Mesenchymal stem cell (in vitro differentiated cells and primary cell): ENCODE measurements around the gene ROBO1.

Experiments used
- DNase-seq: peaks from one replicate; pipeline ENCODE4 v3.0.0-alpha.2; 2013
- H2AFZ ChIP-seq: one replicate; pipeline ENCODE4 v1.6.1; 2013; ENCODE audit warnings: low read depth, mild to moderate bottlenecking, control low read depth, inconsistent platforms, low read length, moderate library complexity
- H2AK5ac ChIP-seq: 2 replicates; pipeline ENCODE4 v1.6.1; 2013; ENCODE audit warnings: low read length, moderate library complexity, mild to moderate bottlenecking, inconsistent platforms; ENCODE audit not compliant: severe bottlenecking
- H2BK120ac ChIP-seq: one replicate; pipeline ENCODE4 v1.6.1; 2013; ENCODE audit warnings: low read depth, mild to moderate bottlenecking, inconsistent platforms, low read length, moderate library complexity
- H2BK12ac ChIP-seq, 2 experiments: one replicate each; pipeline ENCODE4 v1.6.1; 2013; ENCODE audit warnings: inconsistent platforms in 2 of 2, low read length in 2 of 2, mild to moderate bottlenecking in 2 of 2, moderate library complexity in 2 of 2, control low read depth in 1 of 2
- H2BK15ac ChIP-seq: one replicate; pipeline ENCODE4 v1.6.1; 2013; ENCODE audit warnings: mild to moderate bottlenecking, low read depth, inconsistent platforms; ENCODE audit not compliant: poor library complexity, severe bottlenecking
- H2BK5ac ChIP-seq: 2 replicates; pipeline ENCODE4 v1.6.1; 2013; ENCODE audit warnings: low read depth, mild to moderate bottlenecking, low read length, control low read depth, inconsistent platforms; ENCODE audit not compliant: poor library complexity, severe bottlenecking
- H3K14ac ChIP-seq, 2 experiments: one replicate each; pipeline ENCODE4 v1.6.1; 2013; ENCODE audit warnings: inconsistent platforms in 2 of 2, low read length in 2 of 2, control low read depth in 1 of 2, mild to moderate bottlenecking in 1 of 2, moderate library complexity in 1 of 2
- H3K18ac ChIP-seq, 2 experiments: one replicate each; pipeline ENCODE4 v1.6.1; 2013; ENCODE audit warnings: inconsistent platforms in 2 of 2, low read length in 2 of 2, control low read depth in 1 of 2, low read depth in 1 of 2, mild to moderate bottlenecking in 1 of 2
- H3K23ac ChIP-seq, 2 experiments: one replicate each; pipeline ENCODE4 v1.6.1; 2013; ENCODE audit warnings: inconsistent platforms in 2 of 2, low read length in 2 of 2, mild to moderate bottlenecking in 2 of 2, moderate library complexity in 2 of 2, control low read depth in 1 of 2
- H3K27ac ChIP-seq: 2 replicates; pipeline ENCODE4 v1.5.1; 2013; ENCODE audit warnings: mild to moderate bottlenecking, moderate library complexity, low read length, control low read depth, inconsistent platforms; ENCODE audit not compliant: poor library complexity, severe bottlenecking
- H3K27me3 ChIP-seq, 2 experiments: 2 replicates each; pipeline versions ENCODE4 v1.6.1 to v1.7.0; 2013; ENCODE audit warnings: low read length in 2 of 2, mild to moderate bottlenecking in 2 of 2, moderate library complexity in 2 of 2, control low read depth in 1 of 2, inconsistent platforms in 1 of 2; ENCODE audit not compliant: control insufficient read depth in 1 of 2, insufficient read depth in 1 of 2
- H3K36me3 ChIP-seq, 2 experiments: 2 replicates each; pipeline versions ENCODE4 v1.6.1 to v1.7.0; 2013; ENCODE audit warnings: low read length in 2 of 2, control low read depth in 1 of 2, inconsistent platforms in 1 of 2, low read depth in 1 of 2, mild to moderate bottlenecking in 1 of 2; ENCODE audit not compliant: insufficient read depth in 2 of 2, control insufficient read depth in 1 of 2
- H3K4ac ChIP-seq, 2 experiments: one replicate each; pipeline ENCODE4 v1.6.1; 2013; ENCODE audit warnings: inconsistent platforms in 2 of 2, low read length in 2 of 2, mild to moderate bottlenecking in 2 of 2, moderate library complexity in 2 of 2, control low read depth in 1 of 2, low read depth in 1 of 2
- H3K4me1 ChIP-seq: 2 replicates; pipeline ENCODE4 v1.6.1; 2013; ENCODE audit warnings: low read depth, low read length, control low read depth; ENCODE audit not compliant: control insufficient read depth, insufficient read depth
- H3K4me2 ChIP-seq: 2 replicates; pipeline ENCODE4 v1.6.1; 2013; ENCODE audit warnings: low read length, mild to moderate bottlenecking, inconsistent platforms; ENCODE audit not compliant: poor library complexity, severe bottlenecking
- H3K4me3 ChIP-seq, 2 experiments: 2 replicates each; pipeline versions ENCODE4 v1.5.1 to v1.7.0; 2013; ENCODE audit warnings: low read length in 2 of 2, mild to moderate bottlenecking in 2 of 2, control low read depth in 1 of 2, low read depth in 1 of 2; ENCODE audit not compliant: insufficient read depth in 1 of 2
- H3K79me1 ChIP-seq: replicated peaks from 2 replicates; pipeline ENCODE4 v1.6.1; 2013; ENCODE audit warnings: mild to moderate bottlenecking, control low read depth, low read length, inconsistent platforms; ENCODE audit not compliant: poor library complexity, severe bottlenecking
- H3K9ac ChIP-seq: 2 replicates; pipeline ENCODE4 v1.7.0; 2013; ENCODE audit warnings: mild to moderate bottlenecking, low read length, moderate library complexity
- H3K9me3 ChIP-seq: 2 replicates; pipeline ENCODE4 v1.7.0; 2013; ENCODE audit warnings: mild to moderate bottlenecking, low read length; ENCODE audit not compliant: control insufficient read depth
- H4K8ac ChIP-seq: one replicate; pipeline ENCODE4 v1.6.1; 2013; ENCODE audit warnings: inconsistent platforms, mild to moderate bottlenecking, low read length, moderate library complexity
- H4K91ac ChIP-seq: one replicate; pipeline ENCODE4 v1.6.1; 2013; ENCODE audit warnings: mild to moderate bottlenecking, low read length, inconsistent platforms
- WGBS: methylation state at CpG from one replicate; pipeline ENCODE4 v1.1.7; 2013; ENCODE audit warnings: mixed read lengths; 5-methylcytosine and 5-hydroxymethylcytosine counted together

Gene ROBO1

DNA sequence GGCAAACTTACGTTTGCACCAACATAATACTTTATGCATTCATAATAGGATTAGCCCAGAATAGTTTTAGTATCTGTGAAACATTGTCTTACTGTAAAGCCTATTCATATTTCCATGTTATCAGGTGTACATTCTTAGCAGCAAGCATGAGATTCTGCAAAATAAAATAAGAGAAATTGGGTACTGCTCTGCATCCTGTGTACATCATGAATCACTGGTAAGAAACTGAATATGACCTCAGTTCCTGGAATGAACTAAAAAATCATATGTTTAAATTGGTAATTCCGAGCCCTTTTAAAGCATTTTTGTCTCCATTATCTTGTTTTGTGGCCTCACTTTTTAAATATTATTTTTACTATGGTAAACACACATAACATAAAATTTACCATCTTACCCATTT, 605.1 kb downstream of the ROBO1 start:
- Histone ChIP-seq H3K23ac (no peak overlapping the region), H3K4me1 (no peaks in the 10 kb centered on the region), H3K4ac (no peak overlapping the region), H3K79me1 (no peaks in the 10 kb centered on the region), H2BK5ac (no peak overlapping the region), H3K4me2 (no peak overlapping the region), H3K4me3 (no peak overlapping the region), H2BK12ac (no peak overlapping the region), H3K27ac (no peak overlapping the region), H2AFZ (no peak overlapping the region), H4K91ac (no peak overlapping the region), H2BK15ac (no peak overlapping the region), H3K27me3 (no peaks in the 10 kb centered on the region), H4K8ac (no peak overlapping the region), H3K9me3 (no peaks in the 10 kb centered on the region), H2BK120ac (no peak overlapping the region), H3K14ac (no peak overlapping the region), H3K9ac (no peak overlapping the region), H3K18ac (no peak overlapping the region), H3K36me3 (no peaks in the 10 kb centered on the region), H2AK5ac (no peak overlapping the region)
- WGBS = no CpG with 5 or more reads among the region's 2 CpGs
- no peak for DNase-seq

DNA sequence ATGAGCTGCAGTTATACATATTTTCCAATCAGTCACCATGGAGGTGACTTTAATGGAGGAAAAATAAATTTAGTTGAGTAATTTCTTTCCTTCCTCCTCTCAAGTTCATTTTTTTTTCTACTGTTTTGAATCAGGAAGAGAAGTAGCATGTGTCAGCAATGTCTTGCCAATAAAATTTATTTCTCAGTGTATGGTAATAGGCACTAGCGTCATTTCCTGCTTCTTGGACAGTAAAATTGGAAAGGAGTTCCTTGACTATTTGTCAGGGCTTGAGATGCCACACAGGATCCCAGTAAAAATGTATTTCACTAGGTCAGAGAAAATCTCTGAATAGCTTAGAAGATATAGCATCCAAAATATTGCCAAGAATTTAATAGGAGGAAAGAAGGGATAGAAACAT, 605.9 kb downstream of the ROBO1 start:
- no peak overlapping the region for H3K4me3 ChIP-seq
- no peak overlapping the region for H3K18ac ChIP-seq
- H3K4me1 ChIP-seq = no peaks in the 10 kb centered on the region
- DNase-seq = no peak
- no peak overlapping the region for H2AK5ac ChIP-seq
- no peak overlapping the region for H3K23ac ChIP-seq
- H2BK12ac ChIP-seq = no peak overlapping the region
- no peak overlapping the region for H4K91ac ChIP-seq
- no peak overlapping the region for H4K8ac ChIP-seq
- H3K4me2 ChIP-seq = no peak overlapping the region
- no peak overlapping the region for H2AFZ ChIP-seq
- no peak overlapping the region for H2BK120ac ChIP-seq
- no peaks in the 10 kb centered on the region for H3K36me3 ChIP-seq
- H3K14ac ChIP-seq = no peak overlapping the region
- H3K27me3 ChIP-seq = no peaks in the 10 kb centered on the region
- no peaks in the 10 kb centered on the region for H3K9me3 ChIP-seq
- H2BK15ac ChIP-seq = no peak overlapping the region
- no peaks in the 10 kb centered on the region for H3K79me1 ChIP-seq
- H3K4ac ChIP-seq = no peak overlapping the region
- H2BK5ac ChIP-seq = no peak overlapping the region
- H3K27ac ChIP-seq = no peak overlapping the region
- H3K9ac ChIP-seq = no peak overlapping the region
- WGBS = 83% methylated on average over 1 of the region's 1 CpG

GRCh38 chr3:79160421-79160820, 607.4 kb downstream of the ROBO1 start:
- Histone ChIP-seq H3K18ac (no peak overlapping the region), H3K4me3 (no peak overlapping the region), H2BK5ac (no peak overlapping the region), H3K23ac (no peak overlapping the region), H4K91ac (no peak overlapping the region), H3K27ac (no peak overlapping the region), H3K9ac (no peak overlapping the region), H2AFZ (no peak overlapping the region), H2BK120ac (no peak overlapping the region), H3K4me2 (no peak overlapping the region), H4K8ac (no peak overlapping the region), H3K36me3 (no peaks in the 10 kb centered on the region), H3K27me3 (no peaks in the 10 kb centered on the region), H3K14ac (no peak overlapping the region), H3K4me1 (no peaks in the 10 kb centered on the region), H3K4ac (no peak overlapping the region), H2BK15ac (no peak overlapping the region), H3K79me1 (no peaks in the 10 kb centered on the region), H2AK5ac (no peak overlapping the region), H2BK12ac (no peak overlapping the region), H3K9me3 (no peaks in the 10 kb centered on the region)
- WGBS = 100% methylated on average over 1 of the region's 1 CpG
- DNase-seq = no peak

DNA sequence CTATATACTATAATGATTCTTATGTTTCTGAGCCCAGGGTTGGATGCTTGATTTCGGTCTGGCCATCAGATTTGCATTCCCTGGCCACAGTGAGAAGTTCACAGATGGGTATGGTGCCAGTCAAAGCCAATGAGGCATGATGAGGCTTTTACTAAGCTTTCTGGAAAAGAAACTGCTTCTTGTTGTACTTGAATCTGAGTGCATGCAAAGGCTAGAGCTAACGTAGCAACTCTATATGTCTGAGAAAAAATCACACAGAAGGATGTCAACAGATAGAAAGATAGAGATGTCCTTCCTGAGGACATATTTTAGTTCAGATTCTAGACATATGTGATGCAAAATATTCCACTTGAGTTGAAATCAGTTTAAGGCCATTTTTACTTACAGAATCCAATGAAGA, 608.1 kb downstream of the ROBO1 start:
- no peak overlapping the region for H3K23ac ChIP-seq
- no peaks in the 10 kb centered on the region for H3K27me3 ChIP-seq
- no peaks in the 10 kb centered on the region for H3K36me3 ChIP-seq
- no peak overlapping the region for H3K4ac ChIP-seq
- 96% methylated on average over 2 of the region's 2 CpGs for WGBS
- DNase-seq = no peak
- no peak overlapping the region for H2AK5ac ChIP-seq
- no peak overlapping the region for H2BK15ac ChIP-seq
- H3K9ac ChIP-seq = no peak overlapping the region
- no peak overlapping the region for H3K4me2 ChIP-seq
- no peak overlapping the region for H3K27ac ChIP-seq
- no peak overlapping the region for H2AFZ ChIP-seq
- no peaks in the 10 kb centered on the region for H3K4me1 ChIP-seq
- H2BK12ac ChIP-seq = no peak overlapping the region
- H3K79me1 ChIP-seq = no peaks in the 10 kb centered on the region
- no peak overlapping the region for H3K14ac ChIP-seq
- H4K8ac ChIP-seq = no peak overlapping the region
- H2BK120ac ChIP-seq = no peak overlapping the region
- H4K91ac ChIP-seq = no peak overlapping the region
- H3K18ac ChIP-seq = no peak overlapping the region
- no peak overlapping the region for H3K4me3 ChIP-seq
- H2BK5ac ChIP-seq = no peak overlapping the region
- H3K9me3 ChIP-seq = no peaks in the 10 kb centered on the region
